CD14-positive monocyte (primary cell): Measurements from ENCODE around the gene MTCH2. TPM values are rescaled to one million over a fixed set of nuclear protein-coding genes. Genes with fewer than 3 reads are reported as not detected.
"Not testable (repeated sequence)": the region's sequence is repeated elsewhere in the genome, so short reads cannot be mapped to it uniquely, and the experiment has no call there.

Source experiments
- DNase-seq, 3 donors: peaks; one replicate each; pipeline ENCODE4 v3.0.0-alpha.2; 2011 to 2022
- H2AFZ ChIP-seq: 2 replicates; pipeline ENCODE4 v1.6.0; 2012; ENCODE audit warnings: mild to moderate bottlenecking, low read depth, low read length, inconsistent platforms; ENCODE audit not compliant: insufficient read depth, poor library complexity, severe bottlenecking
- H3K27ac ChIP-seq, 2 donors: 1 replicate in 1 of 2; 2 replicates in 1 of 2; pipeline ENCODE4 v1.5.1; 2012 to 2013; ENCODE audit warnings: low read length in 2 of 2, control low read depth in 1 of 2, inconsistent platforms in 1 of 2, low read depth in 1 of 2, mild to moderate bottlenecking in 1 of 2
- H3K27me3 ChIP-seq, 2 donors: one replicate each; pipeline versions ENCODE4 v1.6.0 to v1.6.1; 2011 to 2013; ENCODE audit warnings: low read length in 2 of 2; ENCODE audit not compliant: control insufficient read depth in 2 of 2, insufficient read depth in 2 of 2
- H3K36me3 ChIP-seq, 2 donors: replicated peaks in 1 of 2; 1 replicate in 1 of 2; 2 replicates in 1 of 2; pipeline versions ENCODE4 v1.5.1 to v1.6.1; 2012 to 2013; ENCODE audit warnings: low read length in 2 of 2, control low read depth in 1 of 2, inconsistent platforms in 1 of 2, mild to moderate bottlenecking in 1 of 2; ENCODE audit not compliant: insufficient read depth in 2 of 2, control insufficient read depth in 1 of 2
- H3K4me1 ChIP-seq, 2 donors: 1 replicate in 1 of 2; 2 replicates in 1 of 2; pipeline versions ENCODE4 v1.5.1 to v1.6.1; 2012 to 2013; ENCODE audit warnings: low read length in 2 of 2, control low read depth in 1 of 2, inconsistent platforms in 1 of 2, mild to moderate bottlenecking in 1 of 2, moderate library complexity in 1 of 2; ENCODE audit not compliant: insufficient read depth in 2 of 2, control insufficient read depth in 1 of 2
- H3K4me2 ChIP-seq: replicated peaks from 2 replicates; pipeline ENCODE3; 2012; ENCODE audit warnings: low read length, moderate library complexity, mild to moderate bottlenecking; ENCODE audit not compliant: poor library complexity, severe bottlenecking; ENCODE audit errors: extremely low read depth
- H3K4me3 ChIP-seq, 3 experiments: fragments of 200-600 bp in 1 of 3; sonication (generic) in 1 of 3; replicated peaks in 1 of 3; 1 replicate in 2 of 3; 2 replicates in 1 of 3; pipeline ENCODE4 v1.5.1; 2011 to 2013; ENCODE audit warnings: low read length in 3 of 3, mild to moderate bottlenecking in 3 of 3, control low read depth in 2 of 3, low read depth in 2 of 3, inconsistent platforms in 1 of 3, moderate library complexity in 1 of 3
- H3K79me2 ChIP-seq: 2 replicates; pipeline ENCODE4 v1.6.0; 2012; ENCODE audit warnings: mild to moderate bottlenecking, control low read depth, inconsistent platforms, low read length, moderate library complexity; ENCODE audit not compliant: insufficient read depth
- H3K9ac ChIP-seq: 2 replicates; pipeline ENCODE4 v1.6.0; 2017; ENCODE audit warnings: low read length, mild to moderate bottlenecking; ENCODE audit not compliant: insufficient read depth, poor library complexity, severe bottlenecking
- H3K9me3 ChIP-seq, 2 donors: replicated peaks in 1 of 2; 1 replicate in 1 of 2; 2 replicates in 1 of 2; pipeline versions ENCODE4 v1.5.1 to v1.6.1; 2012 to 2013; ENCODE audit warnings: low read length in 2 of 2, control low read depth in 1 of 2; ENCODE audit not compliant: control insufficient read depth in 1 of 2, insufficient read depth in 1 of 2
- H4K20me1 ChIP-seq: 2 replicates; pipeline ENCODE4 v1.6.0; 2012; ENCODE audit warnings: mild to moderate bottlenecking, low read length, control low read depth, moderate library complexity; ENCODE audit not compliant: insufficient read depth
- H3K27ac Mint-ChIP-seq, 7 donors: one replicate each; pipeline ENCODE4 v1.8.0; 2020; ENCODE audit warnings: mild to moderate bottlenecking in 7 of 7, mixed read lengths in 7 of 7, moderate library complexity in 6 of 7, inconsistent platforms in 2 of 7
- H3K27me3 Mint-ChIP-seq, 3 donors: one replicate each; pipeline ENCODE4 v1.8.0; 2021 to 2022; ENCODE audit warnings: low read depth in 3 of 3, mild to moderate bottlenecking in 3 of 3, mixed read lengths in 3 of 3, moderate library complexity in 3 of 3, inconsistent platforms in 1 of 3
- H3K36me3 Mint-ChIP-seq, 2 donors: one replicate each; pipeline ENCODE4 v1.8.0; 2020; ENCODE audit warnings: mixed read lengths in 2 of 2, inconsistent platforms in 1 of 2, mild to moderate bottlenecking in 1 of 2
- H3K4me1 Mint-ChIP-seq: one replicate; pipeline ENCODE4 v1.8.0; 2020; ENCODE audit warnings: mild to moderate bottlenecking, mixed read lengths
- H3K4me3 Mint-ChIP-seq, 2 donors: one replicate each; pipeline ENCODE4 v1.8.0; 2020; ENCODE audit warnings: mild to moderate bottlenecking in 2 of 2, mixed read lengths in 2 of 2, moderate library complexity in 1 of 2
- H3K9me3 Mint-ChIP-seq, 7 donors: one replicate each; pipeline ENCODE4 v1.8.0; 2020 to 2022; ENCODE audit warnings: mixed read lengths in 7 of 7, mild to moderate bottlenecking in 6 of 7, moderate library complexity in 6 of 7, inconsistent platforms in 2 of 7
- WGBS: methylation state at CpG from one replicate; pipeline ENCODE4 v1.1.5; 2013; ENCODE audit warnings: missing lambda C conversion rate; ENCODE audit not compliant: insufficient coverage; 5-methylcytosine and 5-hydroxymethylcytosine counted together
- intact Hi-C, 2 donors: fragments of 100-400 bp; cut with micrococcal nuclease; formaldehyde crosslinking; loops; one replicate each; pipeline versions ENCODE4 v1.15.0 to v1.15.1; 2023
- polyA plus RNA-seq, 3 donors: library from polyadenylated mRNA; depleted of rRNA in 1 of 3; unstranded in 2 of 3; stranded (reverse) in 1 of 3; fragments of 300-500 nt in 2 of 3; fragments of >200 nt in 1 of 3; fragmentation: Illumina TruSeq in 2 of 3; gene quantifications; 1 replicate in 2 of 3; 2 replicates in 1 of 3; pipeline ENCODE4 v1.2.3, GENCODE V29; 2012 to 2021
- TF ChIP-seq, protein P1 (sequence below): fragments of 200-600 bp; IDR thresholded peaks from one replicate; pipeline ENCODE4 v1.8.0; 2022; ENCODE audit warnings: antibody characterized with exemption, mild to moderate bottlenecking

MTCH2 gene
- polyA plus RNA-seq, 3 donors: 31.7 to 116 (median 98.0) TPM

GRCh38 chr11:47645500-47645899, 3.1 kb upstream of the MTCH2 start:
- H2AFZ ChIP-seq: no peak overlapping the region
- intact Hi-C loops: no loop called here
- Mint-ChIP-seq H3K36me3 (no peaks in the 10 kb centered on the region), H3K9me3 (no peaks in the 10 kb centered on the region), H3K4me1 (peaks cover 16% of the 10 kb centered on the region), H3K27ac (peak overlapping the region in 1 of 7 donors; percentile 37), H3K4me3 (no peak overlapping the region), H3K27me3 (peaks cover 0 to 6% (median 2%) of the 10 kb centered on the region in 3 donors)
- DNase-seq: no peak
- no peak overlapping the region for H3K27ac ChIP-seq
- H3K79me2 ChIP-seq: peaks cover 18% of the 10 kb centered on the region
- H3K4me3 ChIP-seq: no peak overlapping the region
- H3K4me2 ChIP-seq: no peak overlapping the region
- no peaks in the 10 kb centered on the region for H3K27me3 ChIP-seq
- H3K36me3 ChIP-seq: no peaks in the 10 kb centered on the region
- no peaks in the 10 kb centered on the region for H4K20me1 ChIP-seq
- H3K9ac ChIP-seq: no peak overlapping the region
- H3K4me1 ChIP-seq: peaks cover 14 to 22% of the 10 kb centered on the region in 2 donors
- TF ChIP-seq, protein P1, sequence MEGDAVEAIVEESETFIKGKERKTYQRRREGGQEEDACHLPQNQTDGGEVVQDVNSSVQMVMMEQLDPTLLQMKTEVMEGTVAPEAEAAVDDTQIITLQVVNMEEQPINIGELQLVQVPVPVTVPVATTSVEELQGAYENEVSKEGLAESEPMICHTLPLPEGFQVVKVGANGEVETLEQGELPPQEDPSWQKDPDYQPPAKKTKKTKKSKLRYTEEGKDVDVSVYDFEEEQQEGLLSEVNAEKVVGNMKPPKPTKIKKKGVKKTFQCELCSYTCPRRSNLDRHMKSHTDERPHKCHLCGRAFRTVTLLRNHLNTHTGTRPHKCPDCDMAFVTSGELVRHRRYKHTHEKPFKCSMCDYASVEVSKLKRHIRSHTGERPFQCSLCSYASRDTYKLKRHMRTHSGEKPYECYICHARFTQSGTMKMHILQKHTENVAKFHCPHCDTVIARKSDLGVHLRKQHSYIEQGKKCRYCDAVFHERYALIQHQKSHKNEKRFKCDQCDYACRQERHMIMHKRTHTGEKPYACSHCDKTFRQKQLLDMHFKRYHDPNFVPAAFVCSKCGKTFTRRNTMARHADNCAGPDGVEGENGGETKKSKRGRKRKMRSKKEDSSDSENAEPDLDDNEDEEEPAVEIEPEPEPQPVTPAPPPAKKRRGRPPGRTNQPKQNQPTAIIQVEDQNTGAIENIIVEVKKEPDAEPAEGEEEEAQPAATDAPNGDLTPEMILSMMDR: no peak
- 98% methylated on average over 6 of the region's 6 CpGs for WGBS
- H3K9me3 ChIP-seq: no peaks in the 10 kb centered on the region

DNA sequence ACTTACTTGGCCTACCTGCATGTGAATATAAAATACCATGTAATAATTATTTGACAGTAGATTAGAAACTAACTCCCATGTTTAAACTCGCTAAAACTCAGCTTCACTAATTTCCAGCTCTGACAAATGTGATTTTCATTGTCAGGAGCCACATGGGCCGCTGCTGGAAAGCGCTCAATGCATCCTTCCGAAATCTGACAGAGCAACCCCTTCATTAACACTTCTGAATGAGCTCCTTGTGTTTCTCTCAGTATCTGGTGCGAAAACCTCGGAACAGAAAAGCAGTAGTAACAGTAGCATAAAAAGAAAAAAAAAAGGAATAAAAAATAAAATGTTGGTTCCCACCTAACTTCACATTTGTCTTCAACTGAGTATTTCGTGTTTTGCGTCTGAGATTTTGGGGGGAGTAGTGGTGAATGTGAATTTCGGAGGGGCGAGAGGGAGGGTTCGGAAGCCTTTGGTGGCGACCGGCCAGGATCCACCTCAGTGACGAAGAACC, 710 bp downstream of the MTCH2 start:
- H3K27ac ChIP-seq: peak overlapping the region; percentile 81 to 97

DNA sequence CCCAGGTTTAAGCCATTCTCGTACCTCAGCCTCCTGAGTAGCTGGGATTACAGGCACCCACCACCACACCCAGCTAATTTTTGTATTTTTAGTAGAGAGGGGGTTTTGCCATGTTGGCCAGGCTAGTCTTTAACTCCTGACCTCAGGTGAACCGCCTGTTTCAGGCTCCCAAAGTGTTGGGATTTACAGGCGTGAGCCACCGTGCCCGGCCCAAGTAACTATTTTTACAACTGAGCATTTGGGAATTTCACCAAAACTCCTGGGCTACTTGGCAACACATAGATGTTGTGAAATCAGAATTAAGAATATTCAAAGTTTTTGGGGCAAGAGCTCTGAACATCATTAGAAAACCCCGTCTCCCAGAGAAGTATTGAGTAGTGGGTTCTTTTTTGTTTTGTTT, 1.9 kb downstream of the MTCH2 start:
- not testable (repeated sequence) for H3K4me3 Mint-ChIP-seq, H3K27ac ChIP-seq, H3K4me3 ChIP-seq, H3K9me3 ChIP-seq, H2AFZ ChIP-seq, DNase-seq, H4K20me1 ChIP-seq, H3K4me2 ChIP-seq, H3K27me3 Mint-ChIP-seq, H3K9ac ChIP-seq, H3K27me3 ChIP-seq, H3K9me3 Mint-ChIP-seq
- peaks cover 16% of the 10 kb centered on the region for H3K4me1 Mint-ChIP-seq
- intact Hi-C loops: loop anchor here in 1 of 2 donors (5.0 kb wide), 1 partner anchor 127 kb away; the partner anchor contains the start of gene FNBP4
- peak overlapping the region in 1 of 7 donors; percentile 18 for H3K27ac Mint-ChIP-seq
- Histone ChIP-seq H3K36me3 (peaks cover 27 to 38% of the 10 kb centered on the region in 2 donors), H3K79me2 (peaks cover 36% of the 10 kb centered on the region), H3K4me1 (peaks cover 14 to 22% of the 10 kb centered on the region in 2 donors)
- WGBS: 98% methylated on average over 5 of the region's 6 CpGs
- H3K36me3 Mint-ChIP-seq: peaks cover 31 to 40% of the 10 kb centered on the region in 2 donors

More for the DNA sequence above, 710 bp downstream of the MTCH2 start:
- Histone ChIP-seq H3K4me2 (peak overlapping the region; percentile 88), H3K4me3 (peak overlapping the region; percentile 55 to 94 (median 78)), H3K79me2 (peaks cover 36% of the 10 kb centered on the region), H3K4me1 (peaks cover 14 to 22% of the 10 kb centered on the region in 2 donors), H4K20me1 (no peaks in the 10 kb centered on the region), H3K27me3 (no peaks in the 10 kb centered on the region), H3K9me3 (no peaks in the 10 kb centered on the region), H2AFZ (peak overlapping the region; percentile 99), H3K9ac (peak overlapping the region; percentile 97), H3K36me3 (peaks cover 19 to 28% of the 10 kb centered on the region in 2 donors)
- Mint-ChIP-seq H3K36me3 (peaks cover 26 to 29% of the 10 kb centered on the region in 2 donors), H3K27ac (peak overlapping the region; percentile 93 to 98 (median 97)), H3K9me3 (no peaks in the 10 kb centered on the region), H3K27me3 (peaks cover 0 to 3% (median 1%) of the 10 kb centered on the region in 3 donors), H3K4me3 (peak overlapping the region; percentile 81 to 97), H3K4me1 (peaks cover 16% of the 10 kb centered on the region)
- 0% methylated on average over 7 of the region's 14 CpGs for WGBS
- DNase-seq: no peak
- TF ChIP-seq, protein P1: no peak
- intact Hi-C loops: loop anchor here (2.0 to 5.0 kb wide), 2 partner anchors 125 to 126 kb away; partner anchors contain the start of gene FNBP4 (in 2 of the 2)
